UCSD-AML1 (cell line): Measurements from ENCODE around the gene DNAJC18.
"Not testable (repeated sequence)": the region's sequence is repeated elsewhere in the genome, so short reads cannot be mapped to it uniquely, and the experiment has no call there.

Experiments used
- DNase-seq: peaks from one replicate; lab custom pipeline; 2025; ENCODE audit not compliant: unreplicated experiment; lab: John Stamatoyannopoulos, UW

The DNAJC18 gene

GRCh38 chr5:139439013-139439903, at the start of gene DNAJC18:
Gene DNAJC18, minus strand, starts transcription at chr5:139439525. Its CDS starts 80 bp downstream, at chr5:139439445.
- DNase-seq, result peak; percentile 91

DNA sequence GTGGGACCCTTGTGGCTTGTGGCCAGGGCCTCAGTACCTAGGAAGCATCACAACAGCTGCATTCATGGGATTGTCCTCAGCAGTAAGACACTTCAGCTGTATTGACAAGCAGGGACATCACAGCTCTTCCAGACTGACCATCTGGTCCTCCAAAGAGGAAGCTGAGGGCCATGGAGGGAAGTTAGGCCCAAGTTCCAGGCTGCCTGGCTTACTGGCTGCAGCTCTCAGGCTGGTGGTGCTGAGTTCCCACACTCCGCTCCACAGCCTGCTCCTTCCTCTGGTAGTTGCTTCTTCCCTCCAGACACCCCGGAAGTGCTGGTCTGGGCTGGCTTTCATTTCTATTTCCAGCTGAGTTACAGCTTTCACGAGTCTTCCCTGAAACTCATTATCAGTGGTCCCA, 48.9 kb upstream of the DNAJC18 start:
- DNase-seq, result peak; percentile 52

GRCh38 chr5:139486201-139486600, 46.9 kb upstream of the DNAJC18 start:
- DNase-seq, result no peak

DNA sequence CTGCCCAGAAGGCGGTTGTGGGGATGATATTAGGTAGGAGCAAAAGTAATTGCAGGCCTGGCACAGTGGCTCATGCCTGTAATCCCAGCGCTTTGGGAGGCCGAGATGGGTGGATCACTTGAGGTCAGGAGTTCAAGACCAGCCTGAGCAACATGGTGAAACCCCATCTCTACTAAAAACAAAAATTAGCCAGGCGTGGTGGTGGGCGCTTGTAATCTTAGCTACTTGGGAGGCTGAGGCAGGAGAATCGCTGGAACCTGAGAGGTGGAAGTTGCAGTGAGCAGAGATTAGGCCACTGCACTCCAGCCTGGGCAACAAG, 43.5 kb upstream of the DNAJC18 start:
- not testable (repeated sequence) for DNase-seq

DNA sequence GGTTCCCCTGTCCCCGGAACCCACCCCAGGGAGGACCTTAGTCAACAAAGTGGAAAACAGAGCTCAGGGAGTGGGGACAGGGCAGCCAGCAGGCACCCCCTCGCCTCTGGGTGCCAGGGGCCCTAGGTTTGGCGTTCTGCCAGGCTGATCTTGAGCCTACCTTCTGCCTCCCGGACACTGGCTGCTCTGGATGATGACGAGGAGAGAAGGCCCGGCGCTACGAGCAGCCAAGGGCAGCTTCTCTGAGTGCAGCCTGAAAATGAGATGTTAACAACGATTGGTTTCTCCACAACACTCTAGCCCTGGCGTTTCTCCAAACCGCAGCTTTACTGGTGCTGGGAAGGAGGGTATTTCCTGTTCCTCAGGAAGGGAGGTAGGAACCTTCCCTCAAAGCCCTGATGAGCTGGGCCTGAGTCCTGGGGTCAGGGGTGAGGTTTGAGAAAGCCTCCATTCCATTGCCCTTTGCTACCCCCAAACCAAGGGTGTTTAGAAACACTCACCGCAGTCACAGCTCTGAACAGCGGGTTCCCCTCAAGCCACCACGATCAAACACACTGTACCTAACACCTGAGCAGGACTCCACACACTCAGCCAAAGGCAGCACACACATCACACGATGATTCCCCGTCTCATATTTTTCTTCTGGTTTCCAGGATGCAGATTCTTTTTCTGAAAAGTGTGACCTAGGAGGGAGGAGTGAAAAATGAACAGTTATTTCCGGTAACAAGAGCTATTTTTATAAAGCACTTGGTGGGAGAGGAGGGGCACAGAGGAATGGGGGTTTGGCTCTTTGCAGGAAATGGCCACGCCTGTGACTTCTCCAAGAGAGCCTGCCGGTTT, 42.9 kb upstream of the DNAJC18 start, which contains the start of gene STING1:
TSS of gene STING1 (minus strand) at position 709 of the 840 bp plus-strand sequence. CDS start 1,054 bp downstream, outside the sequence.
- DNase-seq, result peak; percentile 89

GRCh38 chr5:139481580-139482049, 42.3 kb upstream of the DNAJC18 start:
- peak; percentile 79 for DNase-seq

- DNase-seq, result no peak
Measured at GRCh38 chr5:139481122-139481533, 41.8 kb upstream of the DNAJC18 start.

GRCh38 chr5:139479729-139480128, 40.4 kb upstream of the DNAJC18 start:
- DNase-seq, result not testable (repeated sequence)

- DNase-seq, result not testable (repeated sequence)
Measured at GRCh38 chr5:139478657-139479423, 39.5 kb upstream of the DNAJC18 start.

GRCh38 chr5:139475865-139476617, 36.7 kb upstream of the DNAJC18 start:
- no peak for DNase-seq

GRCh38 chr5:139474890-139475791, 35.8 kb upstream of the DNAJC18 start:
- DNase-seq, result peak; percentile 73

DNA sequence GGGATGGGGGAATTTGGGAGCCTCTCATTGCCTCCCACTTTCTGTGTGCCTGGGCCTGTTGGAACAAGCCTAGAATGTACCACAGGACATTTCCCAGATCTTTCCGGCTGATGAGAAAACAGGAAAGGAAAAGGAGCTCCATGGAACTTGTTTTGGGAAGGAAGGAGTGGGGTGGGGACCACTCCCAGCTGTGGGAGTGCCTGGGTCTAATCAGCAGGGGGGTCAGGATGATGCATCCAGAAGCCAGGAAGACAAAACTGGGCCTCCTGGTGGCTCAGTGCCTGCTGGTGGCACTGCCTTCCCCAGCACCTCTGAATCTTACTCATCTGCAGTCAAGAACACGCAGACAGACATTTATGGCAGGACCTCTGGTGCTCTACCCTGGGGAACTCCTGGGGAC, 34.2 kb upstream of the DNAJC18 start:
- DNase-seq, result no peak

- DNase-seq, result no peak
Measured at GRCh38 chr5:139473105-139473504, 33.8 kb upstream of the DNAJC18 start.

- no peak for DNase-seq
Measured at GRCh38 chr5:139472386-139473030, 33.2 kb upstream of the DNAJC18 start.

GRCh38 chr5:139470821-139471300, 31.5 kb upstream of the DNAJC18 start, which contains the start of gene SMIM33:
Gene SMIM33, plus strand, starts transcription at chr5:139471004. Its CDS starts 118 bp downstream, at chr5:139471122.
- peak; percentile 58 for DNase-seq

GRCh38 chr5:139468421-139468931, 29.2 kb upstream of the DNAJC18 start:
- peak; percentile 59 for DNase-seq

- peak; percentile 43 for DNase-seq
Measured at GRCh38 chr5:139462586-139463276, 23.4 kb upstream of the DNAJC18 start, which contains the start of gene ECSCR. Gene ECSCR, minus strand, starts transcription at chr5:139462743. Its CDS starts 73 bp downstream, at chr5:139462670.
